ENCODE measurements around the gene RANBP17. TPM values are rescaled to one million over a fixed set of nuclear protein-coding genes. Genes with fewer than 3 reads are reported as not detected.

The RANBP17 gene
- total RNA-seq, 6 donors from 2014 or later, result 12.6 to 81.4 (median 23.9) TPM

GRCh38 chr5:171092194-171092593, 230.4 kb downstream of the RANBP17 start:
- TF ChIP-seq CTCF (IDR thresholded peaks at IDR 0.05) (no peak), EP300 (IDR thresholded peaks at IDR 0.05) (no peak), POLR2AphosphoS5 (IDR thresholded peaks at IDR 0.05) (no peak), POLR2A (IDR thresholded peaks at IDR 0.05) (no peak)
- DNase-seq (no peak), ATAC-seq (ENCODE audit: low FRiP score in 2 of 2) (no peak)
- Histone ChIP-seq H3K36me3 (no peaks in the 10 kb centered on the region), H3K27ac (no peak overlapping the region), H3K27me3 (no peaks in the 10 kb centered on the region), H3K4me3 (no peak overlapping the region), H3K4me1 (no peaks in the 10 kb centered on the region), H3K9me3 (no peaks in the 10 kb centered on the region)
- whole genome bisulfite sequencing, 2 donors, result 75 to 89% methylated on average over 2 of the region's 2 CpGs

GRCh38 chr5:171093598-171093997, 231.8 kb downstream of the RANBP17 start:
- Histone ChIP-seq H3K9me3 (peaks cover 0 to under 1% (median 0%) of the 10 kb centered on the region in 4 donors), H3K4me3 (no peak overlapping the region), H3K27me3 (no peaks in the 10 kb centered on the region), H3K4me1 (no peaks in the 10 kb centered on the region), H3K27ac (no peak overlapping the region), H3K36me3 (no peaks in the 10 kb centered on the region)
- TF ChIP-seq POLR2A (IDR thresholded peaks at IDR 0.05), result no peak
- TF ChIP-seq CTCF (IDR thresholded peaks at IDR 0.05), result no peak
- ATAC-seq (ENCODE audit: low FRiP score in 2 of 2), result no peak
- no peak for DNase-seq

- Histone ChIP-seq H3K27me3 (no peaks in the 10 kb centered on the region), H3K36me3 (no peaks in the 10 kb centered on the region), H3K9me3 (peaks cover 0 to 4% (median 2%) of the 10 kb centered on the region in 4 donors), H3K4me3 (no peak overlapping the region), H3K4me1 (no peaks in the 10 kb centered on the region), H3K27ac (no peak overlapping the region)
- WGBS, 2 donors, result 72 to 80% methylated on average over 3 of the region's 3 CpGs
- ATAC-seq (ENCODE audit: low FRiP score in 2 of 2) (no peak), DNase-seq (no peak)
- TF ChIP-seq EP300 (IDR thresholded peaks at IDR 0.05) (no peak), CTCF (IDR thresholded peaks at IDR 0.05) (no peak), POLR2AphosphoS5 (IDR thresholded peaks at IDR 0.05) (no peak), POLR2A (IDR thresholded peaks at IDR 0.05) (no peak)
Measured at GRCh38 chr5:171094356-171094755, 232.5 kb downstream of the RANBP17 start.

- Histone ChIP-seq H3K36me3 (no peaks in the 10 kb centered on the region), H3K27ac (no peak overlapping the region), H3K9me3 (peaks cover 0 to 4% (median 2%) of the 10 kb centered on the region in 4 donors), H3K4me1 (no peaks in the 10 kb centered on the region), H3K27me3 (no peaks in the 10 kb centered on the region), H3K4me3 (no peak overlapping the region)
- no peak for TF ChIP-seq POLR2A (IDR thresholded peaks at IDR 0.05)
- WGBS, 2 donors, result 59 to 67% methylated on average over 4 to 9 of the region's 11 CpGs
- ATAC-seq (ENCODE audit: low FRiP score in 2 of 2), result no peak
- DNase-seq, result no peak
Measured at GRCh38 chr5:171102877-171103610, 241.2 kb downstream of the RANBP17 start.

- H3K36me3 ChIP-seq, result no peaks in the 10 kb centered on the region
- H3K9me3 ChIP-seq, result no peaks in the 10 kb centered on the region
- 91 to 97% methylated on average over 4 of the region's 4 CpGs for WGBS, 2 donors
- H3K4me1 ChIP-seq, result no peaks in the 10 kb centered on the region
- no peak overlapping the region for H3K4me3 ChIP-seq
- ATAC-seq (ENCODE audit: low FRiP score in 2 of 2) (no peak), DNase-seq (no peak)
- H3K27ac ChIP-seq, result no peak overlapping the region
- TF ChIP-seq CTCF (IDR thresholded peaks at IDR 0.05), result no peak
- no peak for TF ChIP-seq POLR2AphosphoS5 (IDR thresholded peaks at IDR 0.05)
- TF ChIP-seq EP300 (IDR thresholded peaks at IDR 0.05), result no peak
- TF ChIP-seq POLR2A (IDR thresholded peaks at IDR 0.05), result no peak
- H3K27me3 ChIP-seq, result no peaks in the 10 kb centered on the region
Measured at GRCh38 chr5:171107669-171108068, 245.9 kb downstream of the RANBP17 start.
